KBM-7 (cell line): ENCODE measurements around the gene GPX8.

Experiments
- DNase-seq: peaks from one replicate; pipeline ENCODE4 v3.0.0-alpha.2; 2015
- in situ Hi-C: fragments of 300-500 bp; cut with MboI; formaldehyde crosslinking; loops from 2 replicates; pipeline ENCODE4 v1.14.3; 2020; ENCODE audit warnings: low sequenced_read_pairs, low pct_unique_long_range_greater_than_20kb, mixed read lengths

Gene GPX8, protein sequence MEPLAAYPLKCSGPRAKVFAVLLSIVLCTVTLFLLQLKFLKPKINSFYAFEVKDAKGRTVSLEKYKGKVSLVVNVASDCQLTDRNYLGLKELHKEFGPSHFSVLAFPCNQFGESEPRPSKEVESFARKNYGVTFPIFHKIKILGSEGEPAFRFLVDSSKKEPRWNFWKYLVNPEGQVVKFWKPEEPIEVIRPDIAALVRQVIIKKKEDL

DNA sequence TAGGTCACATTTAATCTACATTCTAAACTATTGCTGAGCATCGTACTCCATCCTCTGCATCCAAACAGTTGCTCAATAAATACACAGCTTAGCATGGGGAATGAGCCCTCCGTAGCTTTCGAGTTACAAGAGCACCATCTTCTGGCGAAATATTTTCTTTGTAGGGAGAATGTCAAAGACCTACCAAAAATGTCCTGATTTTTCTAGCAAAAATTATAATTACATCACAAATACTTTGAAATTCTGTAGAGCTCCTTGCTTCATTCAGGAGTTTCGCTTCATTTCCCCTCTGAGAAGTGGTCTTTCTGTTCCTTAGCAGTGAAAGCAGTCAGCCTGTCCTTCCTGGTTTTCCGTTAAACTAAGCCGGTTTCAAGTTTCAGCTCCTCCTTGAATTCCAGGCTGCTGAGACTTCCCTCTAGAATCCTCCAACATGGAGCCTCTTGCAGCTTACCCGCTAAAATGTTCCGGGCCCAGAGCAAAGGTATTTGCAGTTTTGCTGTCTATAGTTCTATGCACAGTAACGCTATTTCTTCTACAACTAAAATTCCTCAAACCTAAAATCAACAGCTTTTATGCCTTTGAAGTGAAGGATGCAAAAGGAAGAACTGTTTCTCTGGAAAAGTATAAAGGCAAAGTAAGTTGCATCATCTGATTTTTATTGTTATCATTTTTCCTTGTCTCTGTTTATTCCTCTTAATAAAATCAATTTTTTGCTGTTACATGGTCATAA lies at the start of gene GPX8:
GPX8 (plus strand) TSS at position 409 of the 730 bp plus-strand sequence; CDS start at position 431, 22 bp downstream.
- in situ Hi-C loops = loop anchor here (10.0 kb wide), 1 partner anchor 255 kb away; no protein-coding TSS in a partner anchor
- peak; percentile 52 for DNase-seq

DNA sequence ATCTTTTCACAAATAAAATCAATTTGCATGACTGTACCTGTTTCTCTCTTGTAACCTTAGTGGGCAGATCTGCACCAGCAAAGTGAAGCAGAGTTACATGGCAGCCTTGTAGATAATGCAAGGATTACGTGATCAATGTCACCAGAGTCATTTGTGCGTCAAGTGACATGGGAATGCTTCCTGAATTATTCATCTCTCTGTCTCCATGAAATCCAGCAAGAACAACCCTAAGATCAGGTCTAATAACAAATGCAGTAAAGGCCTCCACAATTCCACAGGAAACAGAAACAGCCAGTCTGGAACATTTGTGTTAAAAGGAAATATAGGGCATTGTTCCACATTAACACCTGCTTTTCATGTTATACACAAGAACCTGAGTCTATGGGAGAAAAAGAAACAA lies 49.8 kb upstream of the GPX8 start:
- in situ Hi-C loops = no loop called here

DNA sequence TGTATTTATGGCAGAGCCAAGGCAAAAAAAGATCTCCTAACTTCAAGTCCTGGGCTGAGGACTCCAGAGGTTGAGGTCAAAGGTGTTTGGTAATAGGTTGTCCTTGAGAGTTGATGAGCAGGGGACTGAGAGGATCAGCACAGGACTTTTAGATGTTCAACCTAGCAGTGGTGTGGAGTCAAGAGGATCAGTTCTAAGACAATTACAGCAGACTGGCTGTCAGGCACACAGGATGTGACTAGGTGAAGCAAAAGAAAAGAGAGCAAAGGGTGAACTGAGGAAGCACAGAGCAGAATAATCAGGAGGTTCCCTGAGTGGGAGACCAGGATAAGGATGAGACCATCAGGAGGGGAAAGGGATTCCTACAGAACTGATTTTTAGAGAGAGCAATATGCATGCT lies 46.6 kb upstream of the GPX8 start:
- in situ Hi-C loops = no loop called here
- DNase-seq = no peak

More for the DNA sequence above, 49.8 kb upstream of the GPX8 start:
- DNase-seq = no peak

DNA sequence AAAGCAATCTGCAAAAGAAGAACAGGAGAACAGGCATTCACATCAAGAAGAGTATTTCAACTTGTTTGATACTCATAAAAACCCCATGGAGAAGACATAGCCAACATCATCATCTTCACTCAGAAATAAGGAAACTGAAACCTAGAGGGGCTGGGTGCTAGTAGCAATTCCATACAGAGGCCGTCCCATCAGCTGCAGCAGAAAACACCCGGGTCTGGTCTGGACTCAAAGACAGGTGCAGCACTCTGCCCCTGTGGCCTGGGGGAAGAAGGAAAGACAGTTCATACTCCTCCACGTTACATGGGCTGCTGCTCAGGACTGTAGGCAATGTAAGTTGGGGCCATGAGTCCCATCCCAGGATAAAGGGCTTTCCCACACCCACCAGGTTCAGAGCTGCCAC lies 45.9 kb upstream of the GPX8 start:
- in situ Hi-C loops = no loop called here
- no peak for DNase-seq

DNA sequence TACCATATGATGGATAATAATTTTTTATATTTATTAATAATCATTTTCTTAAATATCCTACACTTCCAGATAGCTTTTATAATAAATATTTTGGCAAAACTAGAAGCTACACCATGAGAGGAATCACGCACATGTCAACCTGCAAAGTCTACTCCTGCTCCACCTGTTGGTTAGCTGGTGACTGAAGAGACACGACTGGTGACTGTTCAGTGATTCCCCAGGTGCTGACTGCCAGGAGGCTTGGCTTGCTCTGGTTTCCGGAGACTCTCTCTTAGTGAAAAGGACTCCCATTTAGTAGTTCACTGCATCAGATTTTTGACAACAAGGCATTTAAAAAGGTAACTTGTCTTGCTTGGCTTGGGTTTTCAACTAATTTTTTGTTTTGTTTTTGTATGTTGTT lies 36.6 kb upstream of the GPX8 start:
- in situ Hi-C loops = no loop called here
- no peak for DNase-seq

DNA sequence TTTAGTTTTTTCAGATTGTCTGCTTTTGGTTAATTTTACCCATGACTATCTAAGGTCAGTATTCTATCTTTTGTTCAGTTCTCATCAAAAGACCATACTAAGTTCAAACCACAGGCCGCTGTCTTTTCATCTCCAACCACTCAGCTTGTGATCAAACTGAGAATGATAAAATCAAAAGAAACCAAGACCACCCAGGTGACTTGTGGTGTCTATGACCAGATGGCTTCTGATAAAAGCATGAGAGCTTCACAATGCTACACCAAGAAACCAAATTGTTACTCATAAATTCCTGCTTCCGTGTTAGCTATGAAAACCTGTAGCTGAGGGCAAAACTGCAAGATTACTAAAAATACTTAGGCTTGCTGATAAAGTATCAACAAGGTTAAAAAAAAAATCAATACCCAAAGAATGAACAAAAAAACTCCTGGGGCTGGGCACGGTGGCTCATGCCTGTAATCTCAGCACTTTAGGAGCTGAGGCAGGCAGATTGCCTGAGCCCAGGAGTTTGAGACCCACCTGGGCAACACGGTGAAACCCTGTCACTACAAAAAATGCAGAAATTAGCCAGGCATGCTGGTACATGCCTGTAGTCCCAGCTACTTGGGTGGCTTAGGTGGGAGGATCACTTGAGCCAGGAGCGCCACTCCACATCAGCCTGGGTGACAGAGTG lies 25.8 kb upstream of the GPX8 start:
- in situ Hi-C loops = no loop called here
- no peak for DNase-seq

DNA sequence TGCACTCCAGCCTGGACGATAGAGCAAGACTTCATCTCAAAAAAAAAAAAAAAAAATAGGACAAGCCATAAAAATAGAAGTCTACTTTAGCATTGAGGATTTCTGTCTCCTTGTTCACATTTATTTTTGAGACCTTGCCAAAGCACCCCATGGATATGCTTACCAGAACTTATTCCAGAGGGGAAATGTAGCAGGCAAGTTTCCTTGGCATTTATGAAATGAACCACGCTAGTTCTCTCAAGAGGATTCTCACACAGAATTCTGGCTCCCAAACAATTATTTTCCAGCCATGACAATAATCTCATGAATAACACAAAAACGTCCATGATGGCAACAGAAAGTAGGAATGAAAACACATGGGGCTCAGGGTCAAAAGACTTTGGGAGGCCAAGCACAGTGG lies 23.4 kb upstream of the GPX8 start:
- in situ Hi-C loops = no loop called here
- DNase-seq = no peak

DNA sequence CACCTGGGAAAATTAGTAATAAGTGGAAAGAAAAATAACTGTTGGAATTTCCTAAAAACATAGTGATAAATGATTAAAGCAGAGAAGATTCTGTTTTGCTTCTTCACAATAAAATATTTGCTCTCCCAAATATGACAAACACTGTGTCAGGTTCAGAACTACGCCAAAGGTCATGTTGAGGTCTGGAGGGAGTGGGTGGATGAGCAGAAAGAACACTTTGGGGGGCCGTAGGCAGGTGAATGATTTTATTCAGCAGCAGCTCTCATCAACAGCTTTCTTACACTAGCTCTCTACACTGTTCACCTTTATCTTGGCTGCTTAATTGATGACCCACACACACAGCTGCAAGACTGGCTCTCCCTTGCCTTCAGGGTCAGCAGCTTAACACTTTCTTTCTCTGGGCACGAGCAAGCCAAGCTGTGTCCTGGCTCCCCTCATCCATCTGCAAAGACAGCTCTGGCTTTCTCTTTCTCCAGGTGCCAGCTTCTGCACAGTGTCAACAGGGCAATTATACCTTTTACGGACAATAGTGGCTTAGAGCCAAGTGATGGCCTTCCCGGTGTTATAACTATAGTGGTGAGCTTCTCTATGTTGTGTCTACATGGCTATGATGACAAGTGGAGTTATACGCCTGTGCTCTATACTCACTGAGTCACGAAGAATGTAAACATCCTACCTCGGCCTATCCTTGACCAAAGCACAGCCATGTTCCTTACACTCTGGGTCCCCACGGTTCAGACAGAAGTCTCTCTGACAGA lies 18.9 kb upstream of the GPX8 start:
- in situ Hi-C loops = no loop called here
- DNase-seq = no peak

DNA sequence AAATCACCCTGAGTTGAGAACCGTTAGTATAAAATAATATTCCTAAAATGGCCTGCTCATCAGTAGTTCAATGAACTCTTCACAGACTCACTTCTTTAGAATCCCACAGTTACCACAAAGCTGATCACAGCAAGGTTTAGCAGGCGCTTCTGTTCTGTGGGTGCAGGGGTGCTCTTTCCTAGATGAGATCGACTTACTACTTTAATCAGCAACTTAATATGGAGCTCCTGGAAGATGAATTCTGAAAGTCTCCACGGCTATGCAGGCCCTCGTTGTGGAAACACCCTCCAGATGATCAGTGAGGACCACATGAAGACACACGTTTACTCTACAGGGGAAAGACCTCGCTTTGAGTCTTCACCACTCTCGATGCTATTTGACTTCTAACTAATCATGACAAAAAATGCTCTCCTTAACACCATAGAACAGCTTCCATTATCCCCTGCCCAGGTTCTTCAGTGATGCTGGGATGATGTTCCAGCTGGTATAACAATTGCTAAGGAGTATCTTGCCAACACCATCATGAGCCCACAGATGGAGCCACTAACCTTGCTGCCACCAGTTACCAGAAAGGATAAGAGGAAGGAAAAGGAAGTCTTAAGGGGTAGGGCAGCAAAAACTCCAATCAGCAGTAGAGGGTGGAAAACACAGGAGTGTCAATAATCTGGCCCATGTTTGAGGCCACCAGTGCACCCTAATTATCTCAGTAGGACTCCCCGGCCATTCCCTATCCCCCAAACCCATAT lies 17.9 kb upstream of the GPX8 start:
- in situ Hi-C loops = no loop called here

DNA sequence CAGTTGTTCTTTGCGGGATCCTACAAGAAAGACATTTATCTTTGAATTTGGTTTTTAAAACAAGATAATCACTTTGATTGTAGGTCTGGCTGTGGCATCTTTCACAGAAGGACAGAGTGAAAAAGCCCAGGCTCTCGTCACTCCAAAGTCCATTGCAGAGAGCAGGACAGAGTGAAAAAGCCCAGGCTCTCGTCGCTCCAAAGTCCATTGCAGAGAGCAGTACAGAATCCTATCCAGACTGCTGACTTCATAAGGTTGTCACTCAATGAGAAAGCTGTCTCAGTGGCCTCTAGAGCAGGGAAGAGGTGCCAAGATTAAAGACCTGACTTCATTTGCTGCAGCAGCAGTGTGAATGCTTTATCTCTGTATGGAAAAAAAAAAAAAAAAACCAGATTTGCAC lies 16.3 kb upstream of the GPX8 start:
- in situ Hi-C loops = no loop called here
- DNase-seq = no peak

More for the DNA sequence above, 17.9 kb upstream of the GPX8 start:
- DNase-seq = no peak

DNA sequence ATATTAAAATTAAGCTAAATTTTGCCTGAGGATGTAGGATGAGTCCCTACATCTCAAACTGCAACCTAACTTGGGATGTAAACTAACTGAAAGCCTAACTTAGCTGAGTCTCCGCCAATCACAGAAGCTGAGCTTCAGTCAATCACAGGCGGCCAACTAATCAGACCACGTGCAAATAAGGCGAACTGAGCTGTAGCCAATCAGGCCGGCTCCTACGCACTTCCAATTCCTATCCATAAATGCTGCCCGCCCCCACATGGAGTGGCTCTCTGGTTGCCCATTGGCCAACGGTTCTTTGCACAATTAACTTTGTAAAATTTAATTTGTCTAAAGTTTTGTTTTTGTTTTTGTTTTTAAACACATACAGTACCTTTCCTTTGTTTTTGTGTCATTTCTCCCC lies 13.9 kb upstream of the GPX8 start:
- DNase-seq = no peak
- in situ Hi-C loops = no loop called here

DNA sequence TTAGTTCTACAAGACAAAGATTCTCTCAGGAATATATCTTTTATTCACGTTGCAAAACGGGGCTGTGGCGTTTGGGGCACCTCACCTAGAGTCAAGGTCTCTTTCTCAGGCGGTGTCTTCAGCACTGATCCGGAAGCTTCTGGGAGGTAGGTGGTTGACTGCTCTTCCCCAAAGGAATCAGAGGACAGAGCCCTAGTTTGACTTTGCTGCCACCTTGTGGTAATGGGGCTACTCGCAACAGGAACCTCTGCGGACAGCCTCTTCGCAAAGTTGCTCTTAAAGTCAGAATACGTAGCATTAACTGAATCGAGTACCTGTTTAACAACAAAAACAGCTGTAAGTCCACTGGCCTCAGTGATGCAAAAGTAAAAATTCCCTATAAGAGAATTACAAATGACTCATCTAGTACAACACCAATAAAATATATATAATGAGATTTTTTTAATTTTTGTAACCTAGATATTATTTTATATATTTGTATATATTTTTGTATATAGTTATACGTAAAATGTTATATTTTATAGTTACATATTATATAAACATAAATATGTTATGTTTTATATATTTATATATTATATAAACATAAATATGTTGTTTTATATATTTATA lies 13.3 kb upstream of the GPX8 start:
- in situ Hi-C loops = no loop called here
- DNase-seq = peak; percentile 91

DNA sequence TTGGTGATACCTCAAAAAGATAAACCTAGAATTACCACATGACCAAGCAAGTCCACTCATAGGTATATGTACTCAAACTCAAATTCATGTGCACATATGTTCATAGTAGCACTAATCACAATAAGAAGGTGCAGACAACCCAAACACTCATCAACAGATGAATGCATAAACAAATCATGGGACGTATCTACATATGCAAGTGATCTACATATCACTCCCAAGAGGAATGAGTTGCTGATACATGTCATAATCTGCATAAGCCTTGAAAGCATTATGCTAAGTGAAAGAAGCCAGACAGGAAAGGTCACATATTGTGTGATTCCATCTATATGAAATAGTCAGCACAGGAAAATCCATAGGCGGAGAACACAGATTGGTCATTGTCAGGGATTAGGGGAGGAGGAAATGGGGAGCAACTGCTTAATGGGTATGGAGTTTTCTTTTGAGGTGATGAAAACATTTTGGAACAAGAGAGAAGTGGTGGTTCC lies 10.6 kb upstream of the GPX8 start:
- in situ Hi-C loops = no loop called here
- DNase-seq = no peak

DNA sequence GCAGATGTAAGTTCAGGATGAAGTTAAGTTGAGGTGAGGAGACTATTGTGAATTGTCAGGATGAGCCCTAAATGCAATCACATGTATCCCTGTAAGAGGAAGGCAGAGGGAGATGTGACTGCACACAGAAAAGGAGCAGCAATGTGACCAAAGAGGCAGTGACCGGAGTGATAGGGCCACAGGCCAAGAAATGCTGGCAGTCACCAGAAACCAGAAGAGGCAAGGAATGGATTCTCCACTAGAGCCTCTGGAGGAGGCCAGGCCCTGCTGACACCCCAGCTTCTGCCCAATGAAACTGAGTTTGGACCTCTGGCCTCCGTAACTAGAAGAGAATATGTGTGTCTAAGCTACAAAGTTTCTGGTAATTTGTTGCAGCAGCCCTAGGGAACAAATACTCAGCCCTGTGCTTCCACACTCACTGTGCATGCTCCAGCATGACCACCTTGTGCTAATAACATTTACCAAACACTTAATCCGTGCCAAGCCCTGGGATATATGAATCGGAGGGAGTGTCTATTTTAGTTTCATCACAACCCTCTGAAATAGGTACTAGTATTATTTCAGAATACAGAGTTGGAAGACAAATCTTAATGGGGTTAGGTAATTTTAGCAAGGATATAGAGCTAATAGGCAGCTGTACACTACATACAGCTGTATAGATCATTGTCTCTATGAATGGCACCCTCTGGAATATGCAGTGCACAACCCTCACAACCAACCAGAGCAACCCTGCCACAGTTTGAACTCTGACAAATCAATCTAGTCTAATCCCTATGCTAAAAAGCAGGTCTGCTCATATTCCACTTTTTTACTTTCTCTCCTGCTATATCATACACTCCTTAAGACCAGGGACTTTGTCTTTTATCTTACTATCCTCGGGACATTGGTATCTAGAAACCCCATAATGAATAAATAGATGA lies 7.8 kb upstream of the GPX8 start:
- no peak for DNase-seq
- in situ Hi-C loops = loop anchor here (10.0 kb wide), 1 partner anchor 247 kb away; no protein-coding TSS in a partner anchor

DNA sequence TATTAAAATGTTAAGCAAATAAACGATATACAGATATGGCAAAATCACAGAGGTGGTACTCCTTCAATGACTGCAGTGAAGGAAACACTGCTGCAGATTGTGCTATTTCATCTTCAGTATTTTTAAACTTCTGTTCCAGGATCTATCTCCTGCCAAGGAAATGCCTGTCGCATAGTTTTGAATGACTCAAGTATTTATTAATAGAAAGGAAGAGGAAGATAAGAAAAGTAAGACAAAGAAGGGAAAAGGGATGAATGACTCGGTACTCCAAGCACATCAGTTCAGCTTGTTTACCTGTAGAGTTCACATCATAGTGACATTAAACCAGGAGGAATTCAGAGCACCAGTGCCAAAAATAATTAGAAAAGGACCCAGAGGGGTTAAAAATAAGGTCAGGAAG lies 5.1 kb upstream of the GPX8 start:
- no peak for DNase-seq
- in situ Hi-C loops = loop anchor here (10.0 kb wide), 1 partner anchor 250 kb away; no protein-coding TSS in a partner anchor

DNA sequence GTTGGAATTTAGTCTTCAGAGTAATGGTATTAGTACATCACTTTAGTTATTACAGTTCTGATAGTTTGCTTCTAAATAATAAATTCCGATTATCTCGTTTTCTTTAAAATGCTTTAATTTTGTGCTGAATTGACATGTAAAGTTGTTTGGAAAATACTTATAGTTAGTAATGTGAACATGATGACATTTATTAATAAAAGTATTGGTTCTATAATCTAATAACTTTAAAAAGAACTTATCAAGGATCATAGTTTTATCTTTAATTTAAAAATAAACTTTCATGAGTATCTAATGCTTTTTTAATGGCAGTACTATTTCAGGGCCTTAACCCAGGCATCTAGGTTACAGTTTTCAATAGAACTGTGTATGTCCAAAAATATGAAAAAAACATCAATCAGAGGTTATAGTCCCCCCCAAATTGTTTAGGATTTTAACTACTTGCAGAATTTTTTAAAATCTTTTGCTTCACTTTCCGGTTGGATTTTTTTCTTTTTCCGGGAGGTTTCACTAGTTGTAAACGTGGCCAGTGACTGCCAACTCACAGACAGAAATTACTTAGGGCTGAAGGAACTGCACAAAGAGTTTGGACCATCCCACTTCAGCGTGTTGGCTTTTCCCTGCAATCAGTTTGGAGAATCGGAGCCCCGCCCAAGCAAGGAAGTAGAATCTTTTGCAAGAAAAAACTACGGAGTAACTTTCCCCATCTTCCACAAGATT lies 680 bp downstream of the GPX8 start:
- in situ Hi-C loops = no loop called here
- DNase-seq = no peak

DNA sequence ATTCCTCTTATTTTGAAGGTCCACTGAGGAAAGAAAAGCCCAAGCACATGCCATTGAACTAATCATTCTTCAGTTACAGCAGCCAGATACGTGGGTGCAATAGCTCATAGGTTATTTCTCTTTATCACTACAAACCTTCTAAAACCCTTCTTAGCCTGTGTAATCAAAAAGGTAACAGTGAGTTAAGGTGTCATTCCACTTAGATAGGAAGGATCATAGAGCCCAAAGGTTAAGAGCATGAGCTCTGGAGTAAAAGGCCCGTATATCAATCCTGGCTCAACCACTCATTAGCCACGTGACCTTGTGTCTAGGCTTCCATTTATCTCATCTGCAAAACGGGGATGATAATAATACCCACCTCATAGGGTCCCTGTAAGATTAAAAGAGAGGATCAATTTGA lies 2.7 kb downstream of the GPX8 start:
- in situ Hi-C loops = no loop called here
- DNase-seq = no peak
